Measurements from ENCODE around the gene CBR3. TPM values are rescaled to one million over a fixed set of nuclear protein-coding genes. Genes with fewer than 3 reads are reported as not detected.
A peak's percentile ranks its signal among the peaks of the same experiment; 100 is the strongest.

The CBR3 gene
- polyA plus RNA-seq, 4 donors: 1.2 to 2.2 (median 1.6) TPM

- DNase-seq (ENCODE audit: low read depth in 4 of 4, low spot score in 2 of 4): no peak
Observed at GRCh38 chr21:36149788-36150711, 15.2 kb downstream of the CBR3 start.

GRCh38 chr21:36155603-36156338, 20.9 kb downstream of the CBR3 start:
- DNase-seq (ENCODE audit: low read depth in 4 of 4, low spot score in 2 of 4): no peak

- peak in 3 of 4 donors; percentile 94 to 98 (median 96) for DNase-seq (ENCODE audit: low read depth in 4 of 4, low spot score in 2 of 4)
Observed at GRCh38 chr21:36156339-36156814, 21.5 kb downstream of the CBR3 start.

- no peak for DNase-seq (ENCODE audit: low read depth in 4 of 4, low spot score in 2 of 4)
Observed at GRCh38 chr21:36156815-36157670, 22.2 kb downstream of the CBR3 start, which contains the start of gene DOP1B. DOP1B (plus strand) TSS chr21:36156824; CDS start chr21:36164734, 7,910 bp downstream.

GRCh38 chr21:36159356-36159921, 24.6 kb downstream of the CBR3 start:
- DNase-seq (ENCODE audit: low read depth in 4 of 4, low spot score in 2 of 4): no peak

- no peak for DNase-seq (ENCODE audit: low read depth in 4 of 4, low spot score in 2 of 4)
Observed at GRCh38 chr21:36160850-36161178, 25.9 kb downstream of the CBR3 start.

GRCh38 chr21:36162631-36163030, 27.8 kb downstream of the CBR3 start:
- no peak for DNase-seq (ENCODE audit: low read depth in 4 of 4, low spot score in 2 of 4)

GRCh38 chr21:36163750-36164741, 29.2 kb downstream of the CBR3 start:
- no peak for DNase-seq (ENCODE audit: low read depth in 4 of 4, low spot score in 2 of 4)

- no peak for DNase-seq (ENCODE audit: low read depth in 4 of 4, low spot score in 2 of 4)
Observed at GRCh38 chr21:36165356-36165755, 30.5 kb downstream of the CBR3 start.

- no peak for DNase-seq (ENCODE audit: low read depth in 4 of 4, low spot score in 2 of 4)
Observed at GRCh38 chr21:36166705-36167104, 31.8 kb downstream of the CBR3 start.

- DNase-seq (ENCODE audit: low read depth in 4 of 4, low spot score in 2 of 4): no peak
Observed at GRCh38 chr21:36167541-36167940, 32.7 kb downstream of the CBR3 start.

GRCh38 chr21:36169470-36170128, 34.7 kb downstream of the CBR3 start:
- DNase-seq (ENCODE audit: low read depth in 4 of 4, low spot score in 2 of 4): no peak

GRCh38 chr21:36170823-36171222, 35.9 kb downstream of the CBR3 start:
- DNase-seq (ENCODE audit: low read depth in 4 of 4, low spot score in 2 of 4): no peak

- DNase-seq (ENCODE audit: low read depth in 4 of 4, low spot score in 2 of 4): no peak
Observed at GRCh38 chr21:36171336-36171735, 36.5 kb downstream of the CBR3 start.

GRCh38 chr21:36171741-36172331, 37.0 kb downstream of the CBR3 start:
- no peak for DNase-seq (ENCODE audit: low read depth in 4 of 4, low spot score in 2 of 4)

GRCh38 chr21:36174780-36175179, 39.9 kb downstream of the CBR3 start:
- DNase-seq (ENCODE audit: low read depth in 4 of 4, low spot score in 2 of 4): no peak

- no peak for DNase-seq (ENCODE audit: low read depth in 4 of 4, low spot score in 2 of 4)
Observed at GRCh38 chr21:36175771-36176565, 41.1 kb downstream of the CBR3 start.

Data from left renal cortex interstitium (tissue), 4 donors.